HG03565 (cell line): ENCODE results near the gene SLCO3A1.

ENCODE experiments used
- ATAC-seq: cut with Tn5 transposase; IDR thresholded peaks from one replicate; pipeline ENCODE4 v1.9.1; 2021; ENCODE audit warnings: mild to moderate bottlenecking, moderate library complexity; ENCODE audit not compliant: unreplicated experiment

The SLCO3A1 gene

DNA sequence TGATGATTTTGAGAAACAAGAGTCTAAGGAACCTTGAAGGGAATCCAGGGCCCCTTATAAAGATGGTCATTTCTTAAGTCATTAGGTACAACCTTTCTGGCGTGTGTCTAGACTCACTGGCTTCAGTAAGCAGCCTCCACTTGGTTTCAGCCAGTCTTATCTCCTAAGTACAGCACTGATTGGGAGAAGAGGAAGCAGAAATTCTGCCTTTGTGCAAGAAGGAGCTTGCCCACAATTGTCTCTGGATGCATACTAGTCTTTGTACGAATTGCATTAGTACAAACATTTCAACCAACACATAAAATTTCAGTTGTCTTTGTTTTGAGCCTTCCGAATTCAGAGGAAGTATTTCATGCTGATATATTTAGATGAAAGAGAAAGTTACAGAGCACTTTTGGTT, 139.4 kb downstream of the SLCO3A1 start:
- ATAC-seq, result no peak

DNA sequence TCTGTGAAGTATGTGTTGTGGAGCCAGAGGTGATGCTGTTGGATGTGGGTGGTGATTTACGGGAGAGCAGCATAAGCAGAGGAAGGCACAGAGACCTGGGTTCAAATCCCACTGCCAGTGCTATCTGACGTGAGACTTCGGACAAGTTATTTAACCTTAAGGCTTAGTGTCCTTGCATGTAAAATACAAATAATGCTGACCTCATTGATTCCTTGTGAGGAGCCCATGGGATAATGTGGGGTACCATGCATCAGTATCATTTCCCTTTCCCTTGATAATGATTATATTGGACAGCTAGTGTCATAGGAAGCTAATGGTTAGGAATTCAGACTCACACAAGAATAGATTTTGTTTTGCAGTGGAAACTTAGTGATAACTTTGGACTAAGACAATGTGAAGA, 141.6 kb downstream of the SLCO3A1 start:
- no peak for ATAC-seq

DNA sequence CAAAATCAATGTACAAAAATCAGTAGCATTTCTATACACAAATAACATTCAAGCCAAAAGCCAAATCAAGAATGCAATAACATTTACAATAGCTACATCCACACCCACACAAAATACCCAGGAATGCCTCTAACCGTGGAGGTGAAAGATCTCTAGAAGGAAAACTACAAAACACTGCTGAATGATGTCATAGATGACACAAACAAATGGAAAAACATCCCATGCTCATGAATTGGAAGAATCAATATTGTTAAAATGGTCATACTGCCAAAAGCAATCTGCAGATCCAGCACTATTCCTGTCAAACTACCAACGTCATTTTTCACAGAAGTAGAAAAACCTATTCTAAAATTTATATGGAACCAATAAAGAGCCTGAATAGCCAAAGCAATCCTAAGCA, 143.7 kb downstream of the SLCO3A1 start:
- no peak for ATAC-seq

DNA sequence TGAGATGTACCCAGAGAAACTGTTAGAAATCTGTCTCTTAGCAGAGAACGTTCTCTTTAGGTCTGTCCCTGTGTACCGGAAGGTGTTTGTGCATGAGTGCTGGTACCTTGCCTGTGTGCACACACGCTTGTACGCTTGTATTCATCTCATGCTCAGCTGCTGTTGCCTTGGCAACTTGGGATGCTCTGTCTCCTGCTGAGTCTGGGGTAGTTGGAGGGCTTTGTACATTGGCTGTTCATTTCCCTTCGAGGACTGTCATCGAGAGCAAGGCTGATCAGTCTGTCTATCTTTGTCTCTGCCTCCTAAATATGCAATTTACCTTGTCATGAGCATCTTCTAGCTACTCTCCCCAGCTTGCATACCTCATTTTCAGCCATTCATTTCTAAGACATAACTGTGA, 147.2 kb downstream of the SLCO3A1 start:
- ATAC-seq, result no peak

DNA sequence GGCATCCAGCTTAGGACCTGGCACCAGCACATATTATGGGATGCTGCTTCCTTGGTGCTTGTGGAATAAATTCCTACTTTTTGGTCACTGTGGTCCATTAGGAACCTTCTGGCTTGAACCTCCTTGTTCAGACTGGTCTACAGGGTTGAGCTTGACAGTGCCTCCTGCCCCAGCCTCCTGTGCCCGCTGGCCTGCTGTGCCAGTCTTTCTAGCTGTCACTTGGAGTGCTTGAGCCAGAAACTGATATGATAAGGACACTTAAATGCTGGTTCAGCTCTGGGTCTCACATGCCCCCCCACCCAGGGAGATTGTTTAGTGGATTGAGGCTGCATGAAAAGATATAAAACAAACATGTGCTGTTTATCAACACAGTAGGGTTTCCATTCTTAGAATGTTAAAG, 147.8 kb downstream of the SLCO3A1 start:
- ATAC-seq, result no peak

DNA sequence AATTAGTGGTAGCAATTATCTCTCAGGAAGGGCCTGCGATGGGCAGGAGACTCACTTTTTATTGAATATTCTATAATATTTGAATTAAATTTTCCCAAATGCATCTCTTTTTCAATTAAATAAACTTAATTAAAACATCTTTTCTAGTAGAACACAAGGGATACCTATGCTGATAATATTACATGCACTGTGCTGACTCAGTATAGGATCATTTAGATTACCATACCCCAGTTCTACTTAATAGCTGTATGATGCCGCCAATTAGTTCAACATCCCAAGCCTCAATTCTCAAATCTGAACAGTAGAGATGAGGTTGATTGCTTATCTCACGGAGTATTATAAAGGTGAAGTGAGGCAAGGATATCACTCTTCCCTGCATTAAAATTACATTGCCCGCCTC, 149.2 kb downstream of the SLCO3A1 start:
- ATAC-seq, result no peak

DNA sequence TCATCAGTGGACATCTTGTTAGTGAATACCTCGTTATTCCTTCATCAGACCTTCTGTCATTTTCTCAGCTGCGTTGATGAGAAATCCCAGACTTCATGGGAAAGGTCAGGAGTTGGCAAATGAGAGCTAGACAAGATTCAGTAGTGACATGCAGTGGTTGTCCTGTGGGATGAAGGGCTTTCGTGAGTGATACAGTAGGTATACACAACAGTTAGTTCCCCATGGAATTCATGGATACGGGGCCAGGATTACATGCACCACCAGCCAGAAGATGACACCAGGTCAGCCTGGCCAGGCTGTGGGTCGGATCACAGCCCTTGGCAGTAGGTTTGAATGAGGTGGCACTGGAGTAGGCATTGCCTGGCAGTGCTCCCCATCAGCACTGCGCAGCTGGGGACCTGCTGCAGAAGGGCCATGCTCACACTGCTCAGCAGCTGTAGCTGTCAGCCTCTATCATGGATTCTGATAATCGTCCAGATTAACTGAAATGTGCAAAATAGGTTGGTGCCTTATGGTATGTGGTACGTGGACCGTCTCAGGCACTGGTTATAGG, 150.1 kb downstream of the SLCO3A1 start:
- no peak for ATAC-seq

DNA sequence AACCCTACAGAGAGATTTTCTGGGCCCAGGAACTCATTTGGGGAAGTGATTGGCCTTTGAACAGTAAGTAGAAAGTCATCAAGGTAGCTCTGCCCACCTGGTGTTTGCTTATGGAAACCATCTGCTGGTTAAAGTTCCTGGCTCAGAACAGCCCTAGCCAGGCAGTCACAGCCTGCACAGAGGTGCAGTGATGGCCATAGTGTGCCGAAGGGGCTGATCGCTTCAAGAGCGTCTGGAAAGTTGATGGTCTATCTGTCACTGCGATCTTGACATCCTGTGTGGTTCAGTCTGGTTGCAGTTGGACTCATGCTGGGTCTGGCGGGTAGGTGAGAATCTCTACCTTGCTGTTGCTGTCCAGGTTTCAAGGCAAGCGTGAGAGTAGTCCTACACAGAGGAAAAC, 151.6 kb downstream of the SLCO3A1 start:
- ATAC-seq, result no peak

DNA sequence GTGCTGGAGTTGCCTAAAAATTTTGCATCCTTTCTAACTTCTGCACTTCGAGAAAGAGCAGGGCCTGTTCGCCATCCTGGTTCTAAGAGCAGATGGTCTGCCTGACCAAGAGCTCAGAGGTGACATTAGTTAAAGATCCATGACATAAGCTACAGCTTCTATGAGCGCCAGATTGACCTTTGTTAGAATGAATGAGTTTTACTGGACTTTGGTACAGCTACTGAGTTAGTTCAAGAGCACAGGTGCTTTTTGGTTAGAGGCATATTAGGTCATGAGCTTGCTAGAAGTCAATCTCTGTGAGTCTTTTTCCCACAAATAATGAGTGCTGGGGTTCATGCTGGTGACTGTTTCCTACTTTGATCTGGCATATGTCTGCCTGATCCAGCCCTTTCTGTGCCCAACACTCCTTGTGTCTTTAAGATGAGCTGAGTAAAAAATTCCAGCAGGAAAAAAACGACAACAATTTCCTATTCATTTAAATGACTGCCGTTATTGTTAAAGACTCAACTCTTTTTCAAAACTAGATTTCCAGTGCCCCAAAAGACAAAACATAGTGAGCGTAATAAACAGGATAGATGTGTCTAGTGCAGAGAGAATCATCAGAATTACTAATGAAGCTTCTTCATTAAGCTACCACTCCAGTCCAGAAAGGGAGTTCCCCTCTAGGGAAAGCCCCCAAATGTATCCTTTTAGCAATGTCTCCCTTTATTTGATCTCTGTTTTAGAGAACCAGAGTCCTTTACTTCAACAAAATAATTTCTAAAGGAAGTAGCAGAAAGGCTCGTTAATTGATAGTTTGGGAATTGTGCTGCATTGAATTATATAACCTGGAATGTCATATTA, 152.9 kb downstream of the SLCO3A1 start:
- no peak for ATAC-seq

DNA sequence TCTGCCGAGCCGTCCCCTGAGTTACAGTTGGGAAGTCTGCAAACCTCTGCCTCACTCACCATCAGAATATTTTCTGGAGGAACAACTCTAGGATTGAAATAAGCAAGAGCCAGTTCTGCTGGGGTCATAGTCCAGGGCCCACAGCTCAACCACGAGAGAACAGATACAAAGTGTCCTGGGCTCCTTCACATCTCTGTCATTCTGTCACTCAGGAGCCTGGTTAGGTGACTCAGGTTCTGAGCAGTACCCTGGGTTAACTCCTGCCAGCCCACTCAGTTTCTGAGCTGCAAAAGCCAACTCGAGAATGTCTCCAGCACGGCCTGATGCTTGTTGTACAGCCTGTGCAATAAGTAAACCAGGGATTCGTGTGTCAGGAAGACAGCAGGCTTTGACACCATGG, 155.7 kb downstream of the SLCO3A1 start:
- no peak for ATAC-seq

DNA sequence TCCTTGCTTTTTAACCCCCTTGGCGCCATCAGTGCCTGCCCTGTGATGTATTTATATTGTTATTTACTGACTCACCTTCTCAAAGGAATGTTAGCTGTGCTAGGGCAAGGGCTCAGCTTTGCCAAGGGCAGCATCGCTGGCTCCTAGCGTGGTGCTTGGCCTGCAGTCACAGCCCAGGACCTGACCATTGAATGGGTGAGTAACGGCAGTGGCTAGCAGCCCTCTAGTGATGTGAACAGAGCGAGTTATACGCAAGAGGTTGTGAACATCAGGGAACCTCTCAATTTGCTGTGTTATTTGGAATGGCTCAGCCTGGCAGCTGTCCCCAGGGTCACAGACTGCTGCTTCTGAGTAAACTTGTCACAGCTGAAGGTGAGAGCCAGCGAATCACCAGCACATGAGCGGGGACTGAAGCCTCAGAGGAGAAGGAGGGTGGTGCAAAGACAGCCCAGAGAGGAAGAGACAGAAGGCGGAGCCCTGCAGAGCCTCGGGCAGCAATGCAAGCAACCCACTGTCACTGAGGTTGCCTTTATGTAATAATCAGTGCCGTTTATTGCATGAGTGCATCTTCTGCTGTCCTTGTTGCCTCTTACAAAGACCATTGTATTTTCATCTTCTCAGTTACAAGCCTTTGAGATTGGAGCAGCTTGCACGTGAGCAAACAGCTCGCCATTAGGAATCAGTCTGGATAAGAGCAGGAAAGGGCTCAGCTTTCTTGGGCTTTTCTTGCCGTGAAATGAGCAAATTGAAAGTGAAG, 158.3 kb downstream of the SLCO3A1 start:
- ATAC-seq, result no peak

DNA sequence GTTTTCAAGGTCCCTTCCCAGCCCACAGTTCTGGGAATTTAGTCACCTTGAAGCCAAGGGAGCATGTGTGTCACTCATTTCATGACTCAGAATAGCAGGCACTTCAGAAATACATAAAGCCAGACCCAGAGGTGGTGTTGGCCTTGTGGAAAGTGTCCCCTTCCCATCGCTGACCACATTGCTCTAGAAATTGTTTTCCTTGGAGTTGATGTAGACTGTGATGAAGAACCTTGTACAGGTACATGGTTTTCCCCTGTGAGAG, 158.8 kb downstream of the SLCO3A1 start:
- no peak for ATAC-seq

DNA sequence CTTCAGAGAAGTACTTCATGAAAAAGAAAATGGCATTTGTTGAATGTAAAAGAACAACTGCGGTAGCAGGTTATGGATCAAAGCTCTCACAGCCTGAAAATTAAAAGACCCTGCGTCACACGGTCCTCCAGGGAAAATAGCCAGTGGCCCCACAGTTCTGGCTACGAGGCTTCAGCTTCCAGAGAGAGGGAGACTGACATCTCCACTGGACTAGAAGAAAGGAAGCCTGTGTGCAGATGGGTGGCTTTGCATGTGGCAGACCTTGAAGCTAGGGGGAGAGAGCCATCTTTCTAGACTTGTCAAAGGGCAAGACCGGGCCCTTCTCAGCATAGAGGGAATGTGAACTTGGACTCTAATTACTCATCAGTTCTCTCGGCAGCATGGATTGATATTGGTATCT, 159.4 kb downstream of the SLCO3A1 start:
- ATAC-seq, result no peak

DNA sequence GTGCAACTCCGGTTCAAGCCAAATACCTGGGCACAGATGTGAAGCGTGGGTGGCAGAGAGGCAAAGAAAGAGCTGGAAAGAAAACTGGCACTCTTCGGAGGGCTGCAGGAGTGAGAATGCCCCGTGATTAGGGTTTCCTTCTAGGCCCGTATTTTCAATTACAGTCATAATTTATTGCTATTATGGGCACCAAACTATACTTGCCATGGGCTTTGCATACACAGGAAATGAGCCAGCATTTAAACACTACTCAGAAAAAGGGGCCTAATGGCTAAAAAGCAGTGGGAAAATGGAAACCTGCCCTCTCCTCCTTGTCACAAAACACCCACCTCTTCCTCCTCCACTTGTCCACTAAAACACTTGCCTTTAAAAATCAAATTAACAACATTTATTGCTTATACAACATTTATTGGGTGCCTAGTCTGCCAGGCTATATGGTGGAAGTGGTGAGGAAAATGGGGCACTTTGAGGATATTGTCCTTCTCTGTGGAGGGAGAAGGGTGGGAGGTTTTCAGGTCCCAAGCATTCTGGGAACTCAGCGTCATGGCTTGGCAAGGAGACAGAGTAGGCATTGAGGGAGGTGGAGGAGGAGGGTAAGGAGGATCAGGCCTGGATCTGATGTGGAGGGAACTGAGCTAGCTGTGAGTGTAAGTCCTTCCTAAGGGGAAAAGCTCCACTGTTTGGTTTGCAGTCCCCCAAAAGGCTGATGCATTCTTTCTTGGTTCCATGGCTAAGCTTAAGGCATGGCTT, 160.9 kb downstream of the SLCO3A1 start:
- no peak for ATAC-seq

DNA sequence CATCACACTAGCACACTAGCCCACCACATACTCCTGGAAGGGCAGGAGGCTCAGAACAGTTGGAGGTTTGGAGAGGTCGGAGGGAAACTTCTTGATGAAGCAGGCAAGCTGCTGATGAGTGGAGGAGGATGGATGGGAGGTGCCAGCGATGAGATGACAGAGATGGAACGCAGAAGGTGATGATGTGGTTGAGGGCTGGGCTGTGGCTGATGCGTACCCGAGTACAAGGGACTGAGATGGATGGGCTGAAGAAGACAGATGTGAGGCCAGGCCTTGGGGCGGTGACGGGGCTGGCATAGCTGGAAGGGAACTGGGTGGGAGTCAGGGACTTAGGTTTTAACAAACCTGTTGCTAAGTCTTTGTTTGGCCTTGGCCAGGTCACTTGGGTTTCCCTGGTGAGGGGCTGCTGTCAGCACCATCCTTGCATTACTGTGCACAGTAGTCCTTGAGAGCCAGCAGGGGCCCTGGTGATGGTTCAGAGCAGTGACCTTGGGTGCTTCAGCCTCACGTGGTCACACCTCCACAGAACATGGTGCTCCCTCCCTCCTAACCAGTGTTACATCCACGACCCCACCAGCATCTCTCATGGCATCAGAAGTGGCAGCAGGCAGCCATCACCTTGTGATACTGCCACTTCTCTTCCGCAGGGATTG, 164.5 kb downstream of the SLCO3A1 start:
- ATAC-seq, result no peak

DNA sequence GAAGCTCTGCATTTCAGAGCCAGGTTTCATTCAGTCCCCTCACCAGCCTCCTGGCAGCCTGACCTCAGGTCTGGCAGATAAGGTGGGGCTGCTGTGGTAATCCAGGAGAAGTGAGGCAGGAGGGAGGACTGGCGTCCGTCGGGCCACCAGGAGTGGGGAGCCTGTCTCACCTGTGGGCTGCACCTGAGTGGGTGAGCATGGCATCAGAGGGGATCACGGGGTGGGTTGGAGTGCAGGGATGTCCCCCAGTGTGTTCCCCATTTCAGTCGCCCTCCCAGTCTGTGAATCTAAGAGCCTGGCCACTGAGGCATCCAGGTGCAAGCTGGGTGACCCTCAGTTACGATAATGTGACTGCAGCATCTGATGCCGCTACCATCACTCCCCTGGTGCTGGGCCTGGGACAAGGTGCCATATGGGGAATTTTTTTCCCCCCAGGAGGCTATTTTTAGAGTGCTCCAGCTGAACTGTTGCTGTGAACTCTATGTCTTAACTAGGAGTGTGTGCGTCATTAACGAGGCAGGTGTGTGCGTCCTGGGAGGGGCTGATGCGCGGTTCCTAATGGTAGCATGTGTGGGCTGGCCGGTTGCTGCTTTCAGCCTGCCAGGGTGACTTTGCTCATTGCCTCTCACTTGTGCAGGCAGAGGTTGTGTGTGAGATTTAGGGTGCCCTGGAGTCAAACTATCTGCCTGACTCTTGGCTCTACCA, 165.2 kb downstream of the SLCO3A1 start:
- no peak for ATAC-seq

DNA sequence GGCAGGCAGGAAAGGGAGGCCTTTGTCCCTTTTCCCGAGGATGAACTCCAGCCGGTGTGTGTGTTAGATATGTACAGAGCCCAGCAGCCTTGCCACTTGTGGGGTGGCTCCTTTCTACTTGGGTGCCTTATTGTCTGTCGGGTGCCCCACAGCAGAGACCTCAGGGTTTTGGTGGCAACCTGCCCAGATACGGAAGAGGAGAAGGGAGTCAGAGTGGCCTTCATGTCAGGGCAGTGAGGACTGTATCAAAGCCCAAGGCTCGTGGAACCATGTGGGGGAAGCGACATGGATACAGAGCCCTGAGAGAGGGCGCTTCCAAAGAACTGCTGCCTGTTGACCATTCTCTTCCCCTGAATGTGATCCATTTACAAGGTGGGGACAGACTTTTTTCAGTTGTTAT, 166.2 kb downstream of the SLCO3A1 start:
- no peak for ATAC-seq

DNA sequence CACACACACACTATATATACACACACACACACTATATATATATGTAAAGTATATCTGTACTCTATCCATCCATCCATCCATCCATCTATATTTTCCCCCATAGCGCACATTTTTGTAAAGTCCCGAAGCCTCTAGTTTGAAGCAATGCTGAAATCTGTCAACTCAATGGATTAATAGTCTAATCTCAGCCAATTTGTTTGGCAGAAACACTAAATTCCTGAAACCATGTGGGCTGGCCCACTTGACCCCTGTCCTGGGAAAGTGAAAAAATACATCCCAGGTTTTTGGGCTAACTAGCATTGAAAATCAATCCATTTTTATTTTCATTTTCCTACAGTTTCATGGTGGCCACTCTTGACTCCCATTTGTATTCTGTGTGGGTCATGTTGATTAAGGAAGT, 166.7 kb downstream of the SLCO3A1 start:
- ATAC-seq, result no peak

DNA sequence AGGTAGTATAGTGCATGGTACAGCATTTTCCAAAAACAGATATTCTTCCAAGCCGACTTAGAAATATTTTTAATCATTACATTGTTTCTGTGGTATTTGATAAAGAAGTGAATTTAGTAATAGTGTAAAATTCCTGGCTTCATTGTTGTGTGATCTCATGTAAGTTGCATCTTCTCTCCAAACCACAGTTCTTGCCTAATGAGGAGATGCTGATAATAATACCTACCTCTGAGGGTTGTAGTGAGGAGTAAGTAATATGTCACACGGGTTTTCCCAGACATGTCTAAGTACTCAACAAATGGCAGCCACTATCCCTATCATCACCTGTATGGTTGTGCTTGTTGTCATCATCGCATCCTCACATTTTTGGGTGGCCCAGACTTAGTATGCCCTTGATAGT, 167.3 kb downstream of the SLCO3A1 start:
- ATAC-seq, result no peak

DNA sequence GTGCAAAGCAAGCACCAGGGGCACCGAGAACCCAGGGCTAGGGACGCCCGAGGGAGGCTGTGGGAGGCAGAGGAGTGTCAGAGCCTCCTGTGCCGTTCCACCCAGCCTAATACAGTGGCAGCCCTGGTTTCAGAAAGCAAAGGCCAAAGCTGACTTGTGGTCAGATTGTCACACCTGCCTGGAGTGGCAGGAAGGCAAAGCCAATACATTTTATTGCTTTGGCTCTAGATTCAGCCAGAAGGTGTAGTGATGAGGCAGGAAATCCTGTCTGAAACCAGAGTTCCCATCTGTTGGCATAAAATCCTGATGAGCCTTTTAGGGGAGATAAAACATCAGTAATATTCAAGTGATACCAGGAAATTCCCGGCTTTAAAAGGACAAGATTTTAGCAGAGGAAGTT, 168.3 kb downstream of the SLCO3A1 start:
- ATAC-seq, result no peak

DNA sequence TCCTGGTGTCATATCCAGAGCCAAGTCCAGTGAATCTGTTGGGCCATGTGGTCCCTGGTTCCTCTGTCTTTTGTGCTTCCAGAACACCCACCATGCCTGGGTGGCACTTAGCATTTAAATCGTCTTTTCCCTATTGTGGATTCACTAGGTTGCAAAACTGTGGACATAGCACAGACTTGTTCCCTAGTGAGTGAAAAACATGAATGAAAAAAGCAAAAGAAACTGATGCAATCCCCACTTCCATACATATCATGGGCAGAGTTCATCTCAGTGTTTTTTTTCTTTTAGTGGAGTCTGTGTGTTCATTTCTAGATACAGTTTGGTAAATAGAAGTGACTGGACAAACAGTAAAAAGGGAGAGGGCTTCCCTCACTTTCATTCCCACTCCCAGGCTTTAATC, 170.5 kb downstream of the SLCO3A1 start:
- ATAC-seq, result no peak
